SK-N-SH (cell line): ENCODE results near the gene MAGI2. TPM values are rescaled to one million over a fixed set of nuclear protein-coding genes. Genes with fewer than 3 reads are reported as not detected.

Experiments used
- CTCF ChIA-PET: fragments of 300-600, 350-600 bp; formaldehyde crosslinking; extraction: SDS; loops from one replicate; lab custom pipeline; 2021; lab: Yijun Ruan, JAX
- POLR2A ChIA-PET: fragments of 350-600 bp; sonication (Branson Sonifier 250); formaldehyde crosslinking; extraction: SDS; loops from one replicate; lab custom pipeline; 2020; ENCODE audit warnings: antibody characterized with exemption, inconsistent platforms; lab: Yijun Ruan, JAX
- DNase-seq: peaks from one replicate; pipeline ENCODE4 v3.0.0; 2012
- H2AFZ ChIP-seq: fragments of 200-600 bp; sonication (generic); 2 replicates; pipeline ENCODE4 v1.8.1; 2016; ENCODE audit warnings: antibody characterized with exemption, mild to moderate bottlenecking, low read depth
- H3F3A ChIP-seq: fragments of 200-600 bp; sonication (generic); replicated peaks from 2 replicates; pipeline ENCODE3; 2016; ENCODE audit warnings: antibody characterized with exemption, mild to moderate bottlenecking; ENCODE audit not compliant: insufficient read depth
- H3K27ac ChIP-seq, 2 experiments: fragments of 200-500 bp in 1 of 2; fragments of 200-600 bp in 1 of 2; sonication (Bioruptor generic) in 1 of 2; sonication (generic), shearing (Covaris generic) in 1 of 2; 2 replicates each; pipeline versions ENCODE4 v1.5.1 to v1.6.1; 2014 to 2016; ENCODE audit warnings: low read depth in 2 of 2, inconsistent platforms in 1 of 2, low read length in 1 of 2, mild to moderate bottlenecking in 1 of 2, mixed read lengths in 1 of 2
- H3K27me3 ChIP-seq: fragments of 200-600 bp; sonication (generic), shearing (Covaris generic); 2 replicates; pipeline ENCODE4 v1.6.1; 2016; ENCODE audit warnings: mixed run types; ENCODE audit not compliant: insufficient read depth
- H3K36me3 ChIP-seq, 2 experiments: fragments of 200-500 bp in 1 of 2; fragments of 200-600 bp in 1 of 2; sonication (Bioruptor generic) in 1 of 2; sonication (generic) in 1 of 2; replicated peaks in 1 of 2; 2 replicates each; pipeline versions ENCODE3 to v1.5.1; 2014 to 2016; ENCODE audit warnings: low read length in 1 of 2, mild to moderate bottlenecking in 1 of 2; ENCODE audit not compliant: insufficient read depth in 2 of 2, control insufficient read depth in 1 of 2
- H3K4me1 ChIP-seq, 2 experiments: fragments of 200-500 bp in 1 of 2; fragments of 200-600 bp in 1 of 2; sonication (Bioruptor generic) in 1 of 2; sonication (generic), shearing (Covaris generic) in 1 of 2; 2 replicates each; pipeline versions ENCODE4 v1.5.1 to v1.6.1; 2014 to 2016; ENCODE audit warnings: low read depth in 1 of 2, low read length in 1 of 2, mixed run types in 1 of 2; ENCODE audit not compliant: insufficient read depth in 2 of 2, control insufficient read depth in 1 of 2
- H3K4me2 ChIP-seq: fragments of 200-600 bp; sonication (generic), shearing (Covaris generic); 2 replicates; pipeline ENCODE4 v1.6.1; 2017; ENCODE audit warnings: mixed run types
- H3K4me3 ChIP-seq, 2 experiments: fragments of 200-500 bp in 1 of 2; fragments of 200-600 bp in 1 of 2; sonication (Bioruptor generic) in 1 of 2; sonication (generic), shearing (Covaris generic) in 1 of 2; 2 replicates each; pipeline versions ENCODE4 v1.5.1 to v1.8.1; 2014 to 2016; ENCODE audit warnings: low read depth in 2 of 2, inconsistent platforms in 1 of 2, low read length in 1 of 2, mild to moderate bottlenecking in 1 of 2, mixed read lengths in 1 of 2, moderate library complexity in 1 of 2
- H3K79me2 ChIP-seq: fragments of 200-600 bp; sonication (generic); 2 replicates; pipeline ENCODE4 v1.8.1; 2017; ENCODE audit warnings: mild to moderate bottlenecking; ENCODE audit not compliant: insufficient read depth
- H3K9ac ChIP-seq: fragments of 200-600 bp; sonication (generic); 2 replicates; pipeline ENCODE4 v1.6.1; 2017; ENCODE audit warnings: mixed run types
- H3K9me2 ChIP-seq: fragments of 200-600 bp; sonication (generic); 2 replicates; pipeline ENCODE4 v1.6.1; 2017; ENCODE audit warnings: mixed run types
- H3K9me3 ChIP-seq: fragments of 200-600 bp; sonication (generic); 2 replicates; pipeline ENCODE4 v1.6.1; 2017; ENCODE audit warnings: mixed run types, mild to moderate bottlenecking, moderate library complexity
- H4K20me1 ChIP-seq: fragments of 200-600 bp; sonication (generic); 2 replicates; pipeline ENCODE4 v1.6.1; 2017; ENCODE audit warnings: mild to moderate bottlenecking, mixed run types; ENCODE audit not compliant: insufficient read depth
- EP300 ChIP-seq, 2 experiments: IDR thresholded peaks; 2 replicates each; pipeline versions ENCODE4 v1.4.0 to v1.6.1; 2012; ENCODE audit warnings: borderline replicate concordance in 1 of 2, low read depth in 1 of 2, low read length in 1 of 2
- MAX ChIP-seq: IDR thresholded peaks from 2 replicates; pipeline ENCODE4 v1.4.0; 2012; ENCODE audit warnings: low read depth
- NFIC ChIP-seq: IDR thresholded peaks from 2 replicates; pipeline ENCODE4 v1.4.0; 2012; ENCODE audit warnings: borderline replicate concordance
- NRF1 ChIP-seq: IDR thresholded peaks from 2 replicates; pipeline ENCODE4 v1.6.1; 2012; ENCODE audit warnings: low read depth, mild to moderate bottlenecking, low read length
- RAD21 ChIP-seq: IDR thresholded peaks from 2 replicates; pipeline ENCODE4 v1.6.1; 2012; ENCODE audit warnings: mild to moderate bottlenecking, low read length
- RFX5 ChIP-seq: IDR thresholded peaks from 2 replicates; pipeline ENCODE4 v1.6.1; 2012; ENCODE audit warnings: mild to moderate bottlenecking, improper control_type of control experiment, low read length
- RXRA ChIP-seq: IDR thresholded peaks from 2 replicates; pipeline ENCODE4 v1.4.0; 2012; ENCODE audit warnings: low read depth, mild to moderate bottlenecking, borderline replicate concordance
- SIN3A ChIP-seq: IDR thresholded peaks from 2 replicates; pipeline ENCODE4 v1.6.1; 2012; ENCODE audit warnings: low read depth, mild to moderate bottlenecking, low read length, moderate library complexity, borderline replicate concordance
- TEAD4 ChIP-seq: IDR thresholded peaks from 2 replicates; pipeline ENCODE4 v1.4.0; 2012; ENCODE audit warnings: mild to moderate bottlenecking, borderline replicate concordance; ENCODE audit not compliant: insufficient read depth
- USF2 ChIP-seq: fragments of 150-350 bp; IDR thresholded peaks from 2 replicates; pipeline ENCODE4 v1.6.1; 2017; ENCODE audit warnings: antibody characterized with exemption, low read length, low read depth, borderline replicate concordance
- ZBTB33 ChIP-seq: IDR thresholded peaks from 2 replicates; pipeline ENCODE4 v1.4.0; 2012; ENCODE audit warnings: low read depth, borderline replicate concordance
- WGBS: methylation state at CpG from one replicate; pipeline ENCODE4 v1.1.6; 2017; ENCODE audit warnings: low lambda C conversion rate; 5-methylcytosine and 5-hydroxymethylcytosine counted together
- polyA plus RNA-seq, 3 experiments: library from polyadenylated mRNA; depleted of rRNA; stranded (reverse); fragments of >200 nt; gene quantifications; 2 replicates each; pipeline ENCODE4 v1.2.3, GENCODE V29; 2012
- TF ChIP-seq, protein P1 (sequence below): fragments of 200-600 bp; sonication (generic); IDR thresholded peaks from 2 replicates; pipeline ENCODE4 v1.6.1; 2017; ENCODE audit warnings: antibody characterized with exemption, mild to moderate bottlenecking, moderate library complexity
- TF ChIP-seq, protein P2 (sequence below): IDR thresholded peaks from 2 replicates; pipeline ENCODE4 v1.4.0; 2012; ENCODE audit warnings: low read depth, borderline replicate concordance
- TF ChIP-seq, protein P3 (sequence below): fragments of 150-350 bp; IDR thresholded peaks from 2 replicates; pipeline ENCODE4 v1.6.1; 2016; ENCODE audit warnings: mild to moderate bottlenecking, low read depth, low read length

MAGI2 gene
- polyA plus RNA-seq, 1 of the 3 experiments (the other 2 are of a cell fraction) = 1.1 TPM

DNA sequence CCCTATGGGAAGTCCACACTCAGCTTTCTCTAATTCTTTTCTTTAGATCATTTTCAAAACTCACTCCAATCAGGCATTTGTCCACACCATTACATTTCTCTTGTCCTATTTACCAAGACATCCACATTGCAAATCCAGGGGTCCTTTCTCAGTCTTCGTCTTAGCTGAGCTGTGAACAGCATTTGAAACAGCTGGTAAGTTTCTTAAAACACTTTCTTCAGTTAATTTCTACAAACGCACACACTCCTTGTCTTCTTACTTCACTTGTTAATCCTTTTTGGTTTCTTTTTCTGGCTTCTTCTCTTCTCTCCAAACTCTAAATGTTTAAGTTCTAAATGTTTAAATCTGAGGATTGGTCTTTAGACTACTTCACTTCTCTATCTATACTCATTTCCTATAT is 885.6 kb downstream of the MAGI2 start (continued):
- no peak for TF ChIP-seq USF2
- no peak for TF ChIP-seq RXRA

DNA sequence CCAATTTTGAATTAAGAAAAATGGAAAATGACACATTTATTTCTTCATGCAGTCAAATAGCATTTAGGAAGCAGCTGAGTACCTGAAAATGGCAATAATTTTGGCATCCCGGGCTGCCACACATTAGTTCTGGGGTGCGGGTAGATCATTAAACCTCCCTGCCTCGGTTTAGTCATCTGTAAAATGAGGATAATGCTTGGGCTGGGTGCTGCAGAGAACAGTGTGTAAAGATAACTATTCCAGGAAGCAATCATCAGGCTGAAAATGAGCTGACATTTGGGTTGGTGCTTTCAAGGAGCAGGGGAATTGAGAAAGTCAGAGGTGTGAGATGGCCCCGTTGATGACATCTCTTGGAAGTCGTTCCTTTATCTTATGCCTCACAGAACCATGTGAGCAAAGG is 887.7 kb downstream of the MAGI2 start:
- Histone ChIP-seq H3K4me3 (no peak overlapping the region), H3K9me2 (no peaks in the 10 kb centered on the region), H3K36me3 (no peaks in the 10 kb centered on the region), H3K27ac (no peak overlapping the region), H3F3A (no peaks in the 10 kb centered on the region), H3K79me2 (no peaks in the 10 kb centered on the region), H3K4me1 (no peaks in the 10 kb centered on the region; a peak in 1 of 4 replicates), H2AFZ (no peak overlapping the region)
- ChIA-PET CTCF (interaction anchor here (1.2 kb wide), 1 partner anchor 17 kb away, joined by 3 read pairs; no protein-coding TSS in a partner anchor), POLR2A (no interaction called here)
- WGBS = 77% methylated on average over 5 of the region's 5 CpGs
- TF ChIP-seq NFIC = no peak
- no peak for TF ChIP-seq MAX
- TF ChIP-seq EP300 (IDR thresholded peaks at IDR 0.05; ENCODE audit: borderline replicate concordance in 1 of 2, low read depth in 1 of 2, low read length in 1 of 2) = no peak
- TF ChIP-seq, all 33 proteins: peak for 0
- no peaks in the 10 kb centered on the region for H3K9me3 ChIP-seq
- no peak overlapping the region for H3K9ac ChIP-seq
- no peaks in the 10 kb centered on the region for H4K20me1 ChIP-seq
- no peak overlapping the region for H3K4me2 ChIP-seq
- no peaks in the 10 kb centered on the region for H3K27me3 ChIP-seq
- no peak for DNase-seq

GRCh38 chr7:78563191-78563590 is 890.3 kb downstream of the MAGI2 start:
- CTCF ChIA-PET = interaction anchor here (0.7 kb wide), 1 partner anchor 181 kb away, joined by 3 read pairs; no protein-coding TSS in a partner anchor
- POLR2A ChIA-PET = no interaction called here
- Histone ChIP-seq H3K79me2 (no peaks in the 10 kb centered on the region), H3K27me3 (no peaks in the 10 kb centered on the region), H3F3A (no peaks in the 10 kb centered on the region), H3K27ac (no peak overlapping the region), H2AFZ (no peak overlapping the region), H3K4me3 (no peak overlapping the region), H3K36me3 (no peaks in the 10 kb centered on the region), H3K9ac (no peak overlapping the region), H3K4me2 (no peak overlapping the region), H4K20me1 (no peaks in the 10 kb centered on the region), H3K9me3 (no peaks in the 10 kb centered on the region), H3K9me2 (no peaks in the 10 kb centered on the region), H3K4me1 (no peaks in the 10 kb centered on the region)
- no peak for DNase-seq
- 72% methylated on average over 5 of the region's 5 CpGs for WGBS
- TF ChIP-seq ZBTB33 = no peak
- no peak for TF ChIP-seq MAX
- no peak for TF ChIP-seq RFX5
- no peak for TF ChIP-seq RAD21
- TF ChIP-seq TEAD4 = no peak
- TF ChIP-seq SIN3A = no peak
- TF ChIP-seq, protein P1, sequence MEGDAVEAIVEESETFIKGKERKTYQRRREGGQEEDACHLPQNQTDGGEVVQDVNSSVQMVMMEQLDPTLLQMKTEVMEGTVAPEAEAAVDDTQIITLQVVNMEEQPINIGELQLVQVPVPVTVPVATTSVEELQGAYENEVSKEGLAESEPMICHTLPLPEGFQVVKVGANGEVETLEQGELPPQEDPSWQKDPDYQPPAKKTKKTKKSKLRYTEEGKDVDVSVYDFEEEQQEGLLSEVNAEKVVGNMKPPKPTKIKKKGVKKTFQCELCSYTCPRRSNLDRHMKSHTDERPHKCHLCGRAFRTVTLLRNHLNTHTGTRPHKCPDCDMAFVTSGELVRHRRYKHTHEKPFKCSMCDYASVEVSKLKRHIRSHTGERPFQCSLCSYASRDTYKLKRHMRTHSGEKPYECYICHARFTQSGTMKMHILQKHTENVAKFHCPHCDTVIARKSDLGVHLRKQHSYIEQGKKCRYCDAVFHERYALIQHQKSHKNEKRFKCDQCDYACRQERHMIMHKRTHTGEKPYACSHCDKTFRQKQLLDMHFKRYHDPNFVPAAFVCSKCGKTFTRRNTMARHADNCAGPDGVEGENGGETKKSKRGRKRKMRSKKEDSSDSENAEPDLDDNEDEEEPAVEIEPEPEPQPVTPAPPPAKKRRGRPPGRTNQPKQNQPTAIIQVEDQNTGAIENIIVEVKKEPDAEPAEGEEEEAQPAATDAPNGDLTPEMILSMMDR = no peak
- TF ChIP-seq NRF1 = no peak
- TF ChIP-seq, protein P2, sequence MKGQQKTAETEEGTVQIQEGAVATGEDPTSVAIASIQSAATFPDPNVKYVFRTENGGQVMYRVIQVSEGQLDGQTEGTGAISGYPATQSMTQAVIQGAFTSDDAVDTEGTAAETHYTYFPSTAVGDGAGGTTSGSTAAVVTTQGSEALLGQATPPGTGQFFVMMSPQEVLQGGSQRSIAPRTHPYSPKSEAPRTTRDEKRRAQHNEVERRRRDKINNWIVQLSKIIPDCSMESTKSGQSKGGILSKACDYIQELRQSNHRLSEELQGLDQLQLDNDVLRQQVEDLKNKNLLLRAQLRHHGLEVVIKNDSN = no peak
- TF ChIP-seq, protein P3, sequence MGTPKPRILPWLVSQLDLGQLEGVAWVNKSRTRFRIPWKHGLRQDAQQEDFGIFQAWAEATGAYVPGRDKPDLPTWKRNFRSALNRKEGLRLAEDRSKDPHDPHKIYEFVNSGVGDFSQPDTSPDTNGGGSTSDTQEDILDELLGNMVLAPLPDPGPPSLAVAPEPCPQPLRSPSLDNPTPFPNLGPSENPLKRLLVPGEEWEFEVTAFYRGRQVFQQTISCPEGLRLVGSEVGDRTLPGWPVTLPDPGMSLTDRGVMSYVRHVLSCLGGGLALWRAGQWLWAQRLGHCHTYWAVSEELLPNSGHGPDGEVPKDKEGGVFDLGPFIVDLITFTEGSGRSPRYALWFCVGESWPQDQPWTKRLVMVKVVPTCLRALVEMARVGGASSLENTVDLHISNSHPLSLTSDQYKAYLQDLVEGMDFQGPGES = no peak
